SK-N-MC (cell line): Measurements from ENCODE around the gene ATG16L2.
A peak's percentile ranks its signal among the peaks of the same experiment; 100 is the strongest.
"Not testable (repeated sequence)": the region's sequence is repeated elsewhere in the genome, so short reads cannot be mapped to it uniquely, and the experiment has no call there.

Experiments used
- DNase-seq: peaks from one replicate; pipeline ENCODE4 v3.0.0-alpha.2; 2011; ENCODE audit warnings: low read depth, low spot score
- H3K27ac ChIP-seq: fragments of 200-600 bp; sonication (generic); 2 replicates; pipeline ENCODE4 v1.5.1; 2016; ENCODE audit warnings: mixed run types
- H3K36me3 ChIP-seq: fragments of 200-600 bp; sonication (generic); 2 replicates; pipeline ENCODE4 v1.6.1; 2017; ENCODE audit warnings: antibody characterized with exemption, low read length, mixed read lengths; ENCODE audit not compliant: insufficient read depth
- H3K4me3 ChIP-seq: fragments of 200-600 bp; sonication (generic); 2 replicates; pipeline ENCODE4 v1.5.1; 2016
- H3K9ac ChIP-seq: fragments of 200-600 bp; sonication (generic); 2 replicates; pipeline ENCODE4 v1.8.0; 2017; ENCODE audit warnings: mixed run types, mixed read lengths; ENCODE audit not compliant: insufficient read length
- H3K9me3 ChIP-seq: fragments of 200-600 bp; sonication (generic); 2 replicates; pipeline ENCODE4 v1.6.1; 2017; ENCODE audit warnings: low read depth, mild to moderate bottlenecking, antibody characterized with exemption, low read length, moderate library complexity, mixed read lengths
- EZH2 ChIP-seq: fragments of 200-600 bp; sonication (generic); IDR thresholded peaks from one replicate; pipeline ENCODE4 v1.6.1; 2017; ENCODE audit warnings: antibody characterized with exemption
- FOXP2 ChIP-seq: optimal IDR thresholded peaks from 2 replicates; pipeline ENCODE3; 2011; ENCODE audit warnings: mild to moderate bottlenecking, moderate library complexity; ENCODE audit not compliant: insufficient read depth; ENCODE audit errors: extremely low read length, control extremely low read depth
- POLR2AphosphoS5 ChIP-seq: IDR thresholded peaks from 2 replicates; pipeline ENCODE4 v1.6.1; 2012; ENCODE audit warnings: mild to moderate bottlenecking, low read depth, low read length, borderline replicate concordance

ATG16L2 gene

DNA sequence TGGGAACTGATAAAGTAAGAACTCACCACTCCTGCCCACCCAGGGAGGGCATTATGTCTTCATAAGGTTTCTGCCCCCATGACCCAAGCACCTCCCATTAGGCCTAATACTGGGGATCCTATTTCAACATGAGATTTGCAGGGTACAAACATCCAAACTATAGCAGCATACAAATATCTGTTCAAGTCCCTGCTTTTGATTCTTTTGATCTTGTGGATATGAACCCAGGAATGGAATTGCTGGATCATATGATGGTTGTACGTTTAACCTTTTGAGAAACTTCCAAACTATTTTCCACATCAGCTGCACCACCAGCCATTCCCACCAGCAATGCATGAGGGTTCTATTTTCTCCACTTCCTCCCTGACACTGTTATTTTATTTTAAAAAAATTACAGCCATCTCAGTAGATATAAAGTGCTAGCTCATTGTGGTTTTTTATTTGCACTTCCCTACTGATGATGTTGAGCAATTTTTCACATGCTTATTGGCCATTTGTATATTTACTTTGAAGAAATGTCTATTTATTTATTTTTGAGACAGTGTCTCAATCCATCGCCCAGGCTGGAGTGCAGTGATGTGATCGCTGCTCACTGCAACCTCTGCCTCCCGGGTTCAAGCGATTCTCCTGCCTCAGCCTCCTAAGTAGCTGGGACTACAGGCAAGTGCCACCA, 7.1 kb upstream of the ATG16L2 start:
- DNase-seq: no peak
- no peak for TF ChIP-seq EZH2
- no peak for TF ChIP-seq FOXP2
- TF ChIP-seq POLR2AphosphoS5: no peak
- Histone ChIP-seq H3K36me3 (no peaks in the 10 kb centered on the region), H3K9ac (no peak overlapping the region), H3K4me3 (no peak overlapping the region), H3K9me3 (no peaks in the 10 kb centered on the region), H3K27ac (no peak overlapping the region)

DNA sequence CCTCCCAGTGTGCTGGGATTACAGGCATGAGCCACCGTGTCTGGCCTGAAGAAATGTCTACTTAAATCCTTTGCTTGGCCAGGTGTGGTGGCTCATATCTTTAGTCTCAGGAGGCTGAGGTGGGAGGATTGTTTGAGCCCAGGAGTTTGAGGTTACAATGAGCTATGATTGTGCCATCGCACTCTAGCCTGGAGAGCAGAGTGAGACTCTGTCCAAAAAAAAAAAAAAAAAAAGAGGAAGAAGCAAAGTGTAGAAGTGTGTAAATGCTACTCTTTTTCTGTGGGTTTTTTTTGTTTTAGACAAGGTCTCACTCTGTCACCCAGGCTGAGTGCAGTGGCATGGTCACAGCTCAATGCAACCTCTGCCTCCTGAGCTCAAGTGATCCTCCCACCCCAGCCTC, 6.4 kb upstream of the ATG16L2 start:
- Histone ChIP-seq H3K27ac (no peak overlapping the region), H3K4me3 (no peak overlapping the region), H3K9ac (no peak overlapping the region), H3K9me3 (no peaks in the 10 kb centered on the region), H3K36me3 (no peaks in the 10 kb centered on the region)
- DNase-seq: no peak
- TF ChIP-seq EZH2: no peak
- no peak for TF ChIP-seq POLR2AphosphoS5
- no peak for TF ChIP-seq FOXP2

DNA sequence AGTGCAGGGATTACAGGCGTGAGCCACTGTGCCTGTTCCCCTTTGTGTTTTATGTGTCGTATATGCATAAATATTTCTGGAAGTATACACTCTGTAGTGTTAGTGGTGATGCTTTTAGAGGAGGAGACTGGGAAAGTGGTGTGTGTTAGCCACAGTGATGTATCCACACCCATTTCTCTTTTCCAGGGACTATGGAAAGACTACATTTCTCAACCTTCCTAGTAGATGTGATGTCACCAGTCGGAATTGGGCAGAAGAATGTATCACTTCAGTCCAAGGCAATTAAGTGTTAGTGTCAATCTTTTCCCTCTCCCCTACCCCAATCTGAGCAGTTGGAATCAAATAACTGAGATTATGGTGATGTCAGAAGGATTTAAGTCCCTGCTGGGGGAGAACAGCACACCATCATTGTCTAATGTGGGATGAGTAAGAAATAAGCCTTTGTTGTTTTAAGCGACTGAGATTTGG, 5.8 kb upstream of the ATG16L2 start:
- no peak overlapping the region for H3K27ac ChIP-seq
- H3K4me3 ChIP-seq: no peak overlapping the region
- H3K36me3 ChIP-seq: no peaks in the 10 kb centered on the region
- TF ChIP-seq POLR2AphosphoS5 (no peak), FOXP2 (no peak), EZH2 (no peak)
- H3K9me3 ChIP-seq: no peaks in the 10 kb centered on the region
- no peak overlapping the region for H3K9ac ChIP-seq
- DNase-seq: no peak

DNA sequence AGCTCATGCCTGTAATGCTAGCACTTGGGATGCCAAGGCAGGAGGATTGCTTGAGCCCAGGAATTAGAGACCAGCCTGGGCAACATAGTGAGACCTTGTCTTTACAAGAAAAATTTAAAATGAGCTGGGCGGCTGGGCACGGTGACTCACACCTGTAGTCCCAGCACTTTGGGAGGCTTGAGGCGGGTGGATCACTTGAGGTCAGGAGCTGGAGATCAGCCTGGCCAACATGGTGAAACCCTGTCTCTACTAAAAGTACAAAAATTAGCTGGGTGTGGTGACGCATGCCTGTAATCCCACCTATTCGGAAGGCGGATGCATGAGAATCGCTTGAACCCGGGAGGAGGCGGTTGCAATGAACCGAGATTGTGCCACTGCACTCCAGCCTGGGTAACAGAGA, 2.5 kb upstream of the ATG16L2 start:
- H3K27ac ChIP-seq, DNase-seq, H3K36me3 ChIP-seq, H3K9me3 ChIP-seq, H3K4me3 ChIP-seq, H3K9ac ChIP-seq: not testable (repeated sequence)

DNA sequence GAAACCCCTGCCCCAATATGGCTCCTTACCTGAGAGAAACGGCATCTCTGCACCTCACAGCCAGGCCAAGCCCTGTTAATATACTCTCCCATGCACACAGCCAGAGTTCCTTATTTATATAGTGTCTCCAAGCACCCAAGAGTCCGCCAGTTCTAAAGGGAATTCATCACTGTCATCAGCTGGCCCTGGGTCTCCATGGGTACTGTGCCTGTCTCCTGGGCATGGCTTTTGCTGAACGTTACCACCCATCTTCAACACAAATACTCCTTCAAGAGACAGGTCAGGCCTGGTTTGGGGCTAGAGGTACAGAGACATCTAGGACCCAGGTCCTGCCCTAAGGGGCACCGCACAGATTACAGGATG, 1.6 kb upstream of the ATG16L2 start:
- no peak overlapping the region for H3K27ac ChIP-seq
- no peak for TF ChIP-seq EZH2
- TF ChIP-seq POLR2AphosphoS5: no peak
- no peak for TF ChIP-seq FOXP2
- no peaks in the 10 kb centered on the region for H3K36me3 ChIP-seq
- peak overlapping the region; percentile 99 for H3K4me3 ChIP-seq
- no peak for DNase-seq
- H3K9me3 ChIP-seq: no peaks in the 10 kb centered on the region
- H3K9ac ChIP-seq: no peak overlapping the region

DNA sequence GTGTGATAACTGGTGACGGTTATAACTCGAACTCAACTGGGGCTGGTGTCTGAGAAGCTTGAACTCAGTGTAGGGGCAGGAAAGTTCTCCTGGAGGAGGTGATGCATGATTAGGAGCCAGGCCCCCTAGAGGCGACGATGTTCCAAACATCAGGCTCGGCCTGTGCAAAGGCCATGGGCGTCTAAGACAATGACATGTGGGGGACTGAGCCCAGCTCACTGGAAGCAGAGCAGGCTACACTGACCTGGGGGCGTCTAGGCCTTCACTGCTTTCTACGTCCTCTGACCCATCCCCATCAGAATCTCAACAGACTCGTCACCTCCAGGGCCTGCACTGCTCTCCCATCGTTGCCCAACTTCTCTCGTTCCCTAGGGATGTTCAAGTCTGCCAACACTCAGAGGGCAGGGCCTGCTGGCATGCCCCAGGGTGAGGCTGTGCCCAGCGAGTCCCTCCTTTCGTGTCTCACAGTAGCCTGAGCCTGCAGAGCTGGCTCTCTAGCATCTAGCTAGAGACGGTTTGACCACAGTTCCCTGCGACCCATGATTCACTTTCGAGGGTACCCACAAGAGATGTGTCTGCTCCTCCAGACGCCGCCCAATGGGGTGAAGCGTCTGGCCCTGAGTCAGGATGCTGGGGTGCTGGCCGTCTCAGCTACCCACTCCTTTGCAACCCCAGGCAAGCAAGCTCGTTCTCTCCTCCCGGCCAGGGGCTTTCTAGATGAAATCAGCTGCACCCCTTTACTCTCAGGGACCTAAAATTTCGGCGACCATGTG, 1.1 kb upstream of the ATG16L2 start:
- Histone ChIP-seq H3K36me3 (no peaks in the 10 kb centered on the region), H3K27ac (no peak overlapping the region), H3K9ac (peak overlapping the region; percentile 93), H3K9me3 (no peaks in the 10 kb centered on the region), H3K4me3 (peak overlapping the region; percentile 99)
- DNase-seq: no peak
- TF ChIP-seq FOXP2: no peak
- TF ChIP-seq EZH2: no peak
- TF ChIP-seq POLR2AphosphoS5: no peak

DNA sequence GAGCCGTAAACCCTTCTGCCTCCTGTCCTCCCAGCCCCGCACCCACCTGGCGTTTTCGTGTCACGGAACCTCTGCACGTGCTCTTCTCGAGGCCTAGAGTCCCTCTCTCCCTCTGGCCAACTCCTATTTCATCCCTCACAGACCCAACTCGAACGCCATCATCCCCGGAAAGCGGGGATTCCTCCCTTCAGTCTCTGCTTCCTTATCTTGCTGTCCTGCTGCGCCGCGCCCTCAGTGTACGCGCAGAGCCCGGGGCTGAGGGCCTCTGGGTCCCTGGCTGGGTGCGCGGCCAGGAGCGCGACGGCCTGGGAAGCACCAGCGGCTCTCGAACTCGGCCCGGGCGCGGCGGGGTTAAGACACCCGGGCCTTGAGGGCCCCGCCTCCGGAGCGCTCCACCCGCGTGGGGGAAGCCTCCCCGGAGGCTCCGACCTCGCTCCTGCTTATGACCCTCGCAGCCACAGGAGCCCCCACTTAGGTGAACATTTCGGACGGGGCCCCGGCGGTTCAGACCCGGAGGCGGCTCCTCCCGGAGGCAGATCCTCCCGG, 398 bp upstream of the ATG16L2 start:
- H3K36me3 ChIP-seq: no peaks in the 10 kb centered on the region; the same call in 1 of the 2 replicates
- H3K9ac ChIP-seq: peak overlapping the region; percentile 93
- no peaks in the 10 kb centered on the region for H3K9me3 ChIP-seq
- no peak for DNase-seq
- peak overlapping the region; percentile 92 for H3K27ac ChIP-seq
- H3K4me3 ChIP-seq: peak overlapping the region; percentile 99
- TF ChIP-seq EZH2 (no peak), POLR2AphosphoS5 (peak; percentile 74), FOXP2 (no peak)

DNA sequence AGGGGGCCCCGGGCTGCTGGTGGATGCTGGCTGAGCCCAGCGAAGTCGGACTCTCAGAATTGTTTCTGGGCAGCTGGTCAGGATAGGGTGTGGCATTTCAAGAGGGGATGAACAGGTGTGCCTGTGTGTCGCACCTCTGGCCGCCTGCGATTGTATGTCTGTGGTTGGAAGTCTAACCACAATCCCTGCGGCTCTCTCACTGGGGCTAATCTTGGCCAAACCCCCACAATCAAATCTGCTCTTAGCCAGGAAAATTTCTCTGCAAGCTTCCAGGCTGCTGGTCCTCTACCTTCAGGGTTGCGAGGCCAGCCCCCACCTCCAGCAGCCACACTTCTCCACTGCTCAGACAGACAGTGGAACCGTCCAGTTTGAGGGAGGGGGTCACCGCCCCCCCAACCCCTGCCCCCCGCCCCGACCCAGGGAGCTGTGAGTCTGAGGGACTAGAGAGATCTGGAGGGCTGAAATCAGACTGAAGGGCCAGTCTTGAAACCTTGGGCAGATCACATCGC, 953 bp downstream of the ATG16L2 start:
- H3K27ac ChIP-seq: no peak overlapping the region
- no peak for DNase-seq
- no peak overlapping the region for H3K9ac ChIP-seq
- peak overlapping the region; percentile 99 for H3K4me3 ChIP-seq
- no peaks in the 10 kb centered on the region for H3K9me3 ChIP-seq
- H3K36me3 ChIP-seq: no peaks in the 10 kb centered on the region; the same call in 1 of the 2 replicates
- TF ChIP-seq POLR2AphosphoS5 (no peak), EZH2 (no peak), FOXP2 (no peak)

DNA sequence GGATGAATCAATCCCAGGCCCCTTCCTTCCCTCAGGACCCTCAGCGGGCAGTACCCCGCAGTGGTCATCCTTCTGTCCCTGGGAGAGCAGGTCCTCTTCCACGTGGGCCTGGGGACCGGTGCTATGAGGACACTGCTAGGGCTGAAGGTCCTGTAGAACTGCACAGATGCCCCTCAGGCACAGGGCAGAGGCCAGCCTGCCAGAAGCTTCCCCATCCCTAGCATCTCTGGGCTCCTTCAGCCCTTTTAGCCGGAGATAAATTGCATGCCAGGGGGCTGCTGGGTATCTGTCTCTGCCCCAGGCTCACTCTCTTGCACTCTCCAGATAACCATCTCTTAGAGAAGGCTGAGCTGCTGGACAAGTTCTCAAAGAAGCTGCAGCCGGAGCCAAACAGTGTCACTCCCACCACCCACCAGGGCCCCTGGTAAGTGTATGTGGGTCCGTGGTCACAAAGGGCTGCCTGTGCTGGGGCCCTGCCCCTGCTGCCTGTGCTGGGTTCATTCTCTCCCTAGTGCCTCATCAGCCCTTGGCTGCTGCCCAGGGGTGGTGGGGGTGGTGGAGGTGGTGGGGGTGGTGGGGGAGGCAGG, 2.3 kb downstream of the ATG16L2 start:
- TF ChIP-seq FOXP2 (no peak), POLR2AphosphoS5 (no peak), EZH2 (no peak)
- Histone ChIP-seq H3K27ac (no peak overlapping the region), H3K9ac (no peak overlapping the region), H3K36me3 (no peaks in the 10 kb centered on the region; the same call in 1 of the 2 replicates), H3K4me3 (no peak overlapping the region), H3K9me3 (no peaks in the 10 kb centered on the region)
- DNase-seq: no peak
